Stimulated activated CD8-positive, alpha-beta memory T cell treated with anti-CD3 and anti-CD28 coated beads, Interleukin-7, amount 100 ng/mL, for 48 hours (primary cell): ENCODE data around the gene CLCN7.

Experiments used
- DNase-seq, 2 donors: peaks; one replicate each; pipeline ENCODE4 v3.0.0-alpha.2; 2020; ENCODE audit warnings: low read depth in 1 of 2; ENCODE audit errors: extremely low read depth in 1 of 2

The CLCN7 gene

GRCh38 chr16:1464894-1465566 is 9.8 kb downstream of the CLCN7 start:
- no peak for DNase-seq

GRCh38 chr16:1464196-1464893 is 10.5 kb downstream of the CLCN7 start:
- no peak for DNase-seq

- no peak for DNase-seq
These were observed 13.7 kb downstream of the CLCN7 start for GRCh38 chr16:1461146-1461545.

DNA sequence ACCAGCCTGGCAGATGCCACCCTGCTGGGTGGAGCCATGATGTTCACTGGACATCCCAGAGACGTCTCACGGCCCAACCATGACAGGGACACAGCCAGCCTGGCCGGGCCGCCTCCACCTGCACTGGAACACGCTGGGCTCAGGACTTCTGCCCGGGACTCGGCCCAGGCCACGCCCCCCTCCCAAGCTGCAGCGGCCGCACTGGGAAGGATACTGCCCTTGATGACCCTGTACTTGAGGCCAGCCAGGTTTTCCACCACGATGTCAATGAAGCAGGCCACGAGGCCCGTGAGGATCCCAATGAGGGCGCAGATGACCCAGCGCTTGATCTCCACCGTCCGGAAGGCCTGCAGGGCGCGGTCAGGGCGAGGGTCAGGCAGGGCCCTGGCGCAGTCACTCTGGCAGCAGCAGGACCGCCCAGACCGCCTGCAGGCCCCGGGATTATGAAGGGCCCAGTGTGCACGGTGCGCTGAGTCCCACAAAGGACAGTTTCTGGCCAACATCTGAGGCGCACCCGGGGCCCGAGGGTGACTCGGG is 14.2 kb downstream of the CLCN7 start:
- no peak for DNase-seq

DNA sequence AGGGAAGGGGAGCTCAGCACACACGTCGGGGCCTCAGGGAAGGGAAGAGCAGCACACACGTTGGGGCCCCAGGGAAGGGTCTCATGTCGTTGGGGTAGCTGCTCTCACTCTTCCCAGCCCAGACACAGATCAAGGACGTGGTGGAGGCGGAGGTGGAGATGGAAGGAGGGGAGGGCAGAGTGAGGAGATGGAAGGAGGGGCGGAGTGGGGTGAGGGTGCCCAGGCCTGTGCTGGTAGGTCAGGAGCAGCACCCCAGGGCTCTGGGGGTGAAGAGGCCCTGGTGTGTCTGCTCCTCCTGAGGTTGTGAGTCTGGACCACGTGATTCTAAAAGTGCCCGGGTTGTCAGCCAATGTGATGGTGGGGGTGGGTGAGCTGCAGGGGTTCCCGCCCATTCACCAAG is 14.9 kb downstream of the CLCN7 start:
- no peak for DNase-seq

DNA sequence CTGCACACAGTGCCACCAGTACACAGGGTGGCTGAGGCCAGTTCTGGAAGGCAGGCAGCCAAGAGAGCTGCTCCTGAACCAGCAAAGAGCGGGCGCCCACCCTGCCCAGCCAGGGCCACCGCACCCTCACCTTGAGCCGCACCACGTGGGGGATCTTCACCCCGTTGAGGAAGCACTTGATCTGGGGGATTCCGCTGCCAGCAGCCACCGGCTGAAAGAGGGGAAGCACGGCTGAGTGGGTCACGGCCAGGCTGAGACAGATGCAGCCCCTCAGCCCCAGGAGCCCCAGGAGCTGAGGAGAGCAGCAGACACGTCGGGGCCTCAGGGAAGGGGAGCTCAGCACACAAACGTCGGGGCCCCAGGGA is 15.9 kb downstream of the CLCN7 start:
- DNase-seq: no peak

DNA sequence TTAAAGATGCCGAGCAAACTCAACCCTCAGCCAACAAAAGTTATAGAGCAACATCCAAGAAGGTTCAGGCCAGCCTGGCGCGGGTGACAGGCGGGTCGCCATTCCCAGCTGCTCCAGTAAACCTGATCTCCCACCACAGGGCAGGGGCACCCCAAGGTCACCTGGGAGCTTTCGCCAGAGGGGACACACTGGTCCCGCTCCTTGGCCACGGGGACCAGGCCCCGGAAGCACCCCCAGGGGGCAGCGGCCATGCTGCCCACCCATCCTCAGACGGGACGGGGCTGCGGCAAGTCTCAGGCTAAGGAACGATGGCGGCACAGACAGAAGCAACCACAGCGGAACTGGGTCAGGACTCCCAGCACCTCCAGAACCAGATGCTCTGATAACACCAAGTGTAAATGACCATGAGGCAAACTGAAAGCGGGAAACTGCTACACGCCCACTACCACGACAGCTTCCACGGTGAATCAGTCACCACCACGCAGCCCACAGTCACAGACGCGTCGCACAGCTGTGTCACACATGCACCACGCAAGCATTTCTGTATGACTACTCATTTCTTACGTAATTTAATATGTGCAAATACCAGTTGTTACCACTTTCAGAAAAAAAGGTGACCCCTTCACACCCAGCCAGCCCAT is 16.4 kb downstream of the CLCN7 start:
- peak; percentile 30 to 47 for DNase-seq

DNA sequence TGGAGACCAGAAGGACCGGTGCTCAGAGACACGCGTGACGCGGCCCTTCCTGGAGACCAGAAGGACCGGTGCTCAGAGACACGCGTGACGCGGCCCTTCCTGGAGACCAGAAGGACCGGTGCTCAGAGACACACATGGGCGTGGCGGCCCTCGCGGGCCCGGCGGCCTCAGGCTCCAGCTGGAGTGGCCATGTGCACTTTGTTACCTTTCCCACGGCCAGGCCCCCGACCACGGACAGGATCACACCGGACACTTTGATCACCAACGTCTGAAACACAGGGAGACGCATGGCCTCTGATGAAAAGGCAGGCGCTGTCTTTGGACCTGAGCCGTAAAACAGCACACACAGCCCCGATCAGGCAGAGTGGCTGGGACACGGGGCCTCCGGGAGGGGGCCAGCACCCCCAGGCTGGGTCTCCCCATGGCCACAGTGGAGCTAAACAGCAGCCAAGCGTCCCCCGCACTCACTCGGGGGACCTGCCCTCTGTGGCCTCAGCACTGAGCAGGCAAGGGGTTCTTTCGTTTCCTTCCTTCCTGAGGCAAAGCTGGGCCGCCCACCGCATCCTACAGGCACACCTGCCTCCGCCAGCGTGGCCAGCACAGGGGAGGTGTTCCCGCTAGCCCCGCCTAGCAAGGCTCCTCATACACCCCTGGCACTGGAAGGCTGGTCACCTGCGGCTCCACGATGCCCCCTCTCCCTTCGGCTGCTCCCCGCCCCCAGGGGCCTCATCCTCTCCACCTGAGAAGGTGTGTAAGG is 17.2 kb downstream of the CLCN7 start:
- DNase-seq: no peak

DNA sequence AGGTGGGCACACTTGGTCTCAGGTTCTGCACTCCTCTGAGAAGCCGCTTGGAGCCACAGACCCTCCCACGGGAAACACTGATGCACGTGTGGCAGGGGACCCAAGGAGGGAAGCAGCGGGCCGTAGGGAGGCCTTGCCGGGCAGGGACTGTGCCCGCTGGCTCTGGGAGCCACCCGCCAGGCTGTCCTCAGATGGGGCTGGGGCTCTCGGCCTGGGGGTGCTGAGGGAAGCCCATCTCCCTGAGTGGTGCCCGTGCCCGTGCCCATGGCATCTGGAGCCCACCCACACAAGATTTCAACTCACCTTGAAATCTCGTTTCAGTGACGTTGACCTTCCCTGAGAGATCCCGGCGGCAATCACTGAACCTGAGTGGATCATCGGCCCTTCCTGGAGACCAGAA is 17.9 kb downstream of the CLCN7 start:
- DNase-seq: no peak

DNA sequence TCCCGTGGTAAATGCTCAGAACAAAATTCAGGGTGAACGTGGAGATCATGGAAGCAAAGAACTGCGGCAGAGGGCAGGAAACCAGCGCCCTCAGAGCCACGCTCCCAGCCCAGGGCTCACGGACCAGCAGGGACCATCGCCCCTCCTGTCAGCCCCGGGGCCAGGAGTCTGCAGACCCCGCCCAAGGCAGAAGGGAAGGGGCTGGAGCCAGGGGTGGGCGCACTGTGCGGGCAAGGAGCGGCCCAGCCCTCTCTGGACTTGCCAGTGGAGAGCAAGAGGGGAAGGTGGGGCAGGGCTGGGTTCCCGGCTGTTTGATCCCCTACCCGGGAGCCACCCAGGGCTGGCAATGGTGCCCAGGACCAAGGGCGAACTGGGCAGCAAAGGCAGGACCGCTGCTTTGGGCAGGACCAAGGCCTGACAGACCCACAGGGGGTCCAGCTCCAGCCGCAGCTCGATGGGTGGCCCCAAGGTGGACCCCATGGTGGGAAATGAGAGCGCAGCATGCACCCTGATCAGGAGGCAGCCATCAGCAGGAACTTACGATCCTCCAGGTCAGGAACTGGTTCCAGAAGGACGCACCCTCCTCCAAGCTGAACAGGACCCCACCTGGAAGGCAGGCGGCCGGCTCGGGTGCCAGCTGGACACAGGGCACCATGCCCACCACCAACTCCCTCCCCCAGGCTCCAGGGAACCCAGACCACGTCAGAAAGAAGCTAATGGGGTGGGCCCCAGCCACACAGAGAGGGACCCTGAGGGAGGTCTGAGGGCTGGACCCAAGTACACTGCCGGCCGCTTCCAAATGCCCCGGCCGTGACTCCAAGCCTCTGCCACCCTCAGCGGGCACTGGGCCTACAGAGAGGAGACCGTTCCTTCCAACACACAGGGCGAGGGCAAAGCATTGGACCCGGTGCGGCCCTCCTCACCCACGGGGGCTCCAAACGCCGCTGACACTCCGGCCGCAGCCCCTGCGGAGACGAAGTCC is 19.3 kb downstream of the CLCN7 start:
- DNase-seq: no peak

DNA sequence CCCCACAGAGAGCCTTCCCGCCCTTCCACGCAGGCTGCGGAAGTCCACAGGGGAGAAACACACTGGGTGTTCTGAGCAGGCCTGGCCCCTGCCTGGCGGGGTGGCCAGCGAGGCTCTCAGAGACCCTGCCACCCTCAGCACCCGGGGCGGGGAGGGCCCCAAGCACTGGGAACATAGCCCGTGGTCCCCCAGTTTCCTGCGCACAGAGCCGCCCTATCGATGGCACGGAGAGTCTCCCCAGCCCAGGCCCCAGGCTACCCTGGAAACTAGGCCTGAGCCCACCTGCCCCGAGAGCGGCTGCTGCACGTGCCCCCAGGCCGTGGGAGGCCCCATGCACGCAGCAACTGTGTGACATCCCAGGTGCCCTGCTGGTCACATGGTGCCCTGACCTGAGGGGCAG is 20.3 kb downstream of the CLCN7 start:
- no peak for DNase-seq

DNA sequence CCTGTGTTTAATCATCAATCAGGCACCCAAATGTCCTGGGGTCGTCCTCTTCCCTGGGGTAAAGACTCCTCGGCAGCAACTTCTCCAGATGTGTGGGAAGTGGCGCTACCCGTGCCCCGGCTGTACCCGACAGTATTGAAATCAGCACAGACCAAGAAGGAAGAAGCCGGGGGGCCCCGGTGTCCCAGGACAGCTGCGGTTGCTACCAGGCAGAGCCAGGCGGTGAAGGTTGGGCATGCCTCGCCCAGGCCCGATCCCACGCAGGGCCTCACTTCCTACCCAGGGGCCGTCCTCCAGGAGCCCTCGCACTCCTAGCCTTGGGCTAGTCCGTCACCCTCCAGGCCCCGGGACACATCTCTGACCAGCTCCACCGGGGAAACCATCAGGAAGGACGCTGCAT is 21.5 kb downstream of the CLCN7 start:
- no peak for DNase-seq

DNA sequence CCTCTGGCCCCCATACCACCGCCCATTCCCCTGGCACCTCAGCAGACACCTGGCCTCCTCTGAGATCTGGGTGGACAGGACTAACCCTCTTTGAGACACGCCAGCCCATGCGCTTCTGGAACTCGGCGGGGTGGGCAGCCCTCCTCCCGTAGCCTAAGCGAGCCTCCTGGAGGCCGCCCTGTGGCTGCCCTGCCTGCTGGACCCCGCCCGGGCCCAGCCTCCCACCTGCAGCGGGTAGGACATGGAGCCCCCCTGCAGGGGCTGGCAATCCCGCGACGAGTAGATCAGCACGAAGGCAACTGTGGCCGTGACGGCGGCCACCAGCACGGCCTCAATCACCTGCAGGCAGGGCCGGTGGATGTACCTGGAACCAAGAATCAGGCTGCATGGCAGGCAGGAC is 22.3 kb downstream of the CLCN7 start:
- no peak for DNase-seq

- no peak for DNase-seq
These were observed 23.0 kb downstream of the CLCN7 start for GRCh38 chr16:1451702-1452392.

DNA sequence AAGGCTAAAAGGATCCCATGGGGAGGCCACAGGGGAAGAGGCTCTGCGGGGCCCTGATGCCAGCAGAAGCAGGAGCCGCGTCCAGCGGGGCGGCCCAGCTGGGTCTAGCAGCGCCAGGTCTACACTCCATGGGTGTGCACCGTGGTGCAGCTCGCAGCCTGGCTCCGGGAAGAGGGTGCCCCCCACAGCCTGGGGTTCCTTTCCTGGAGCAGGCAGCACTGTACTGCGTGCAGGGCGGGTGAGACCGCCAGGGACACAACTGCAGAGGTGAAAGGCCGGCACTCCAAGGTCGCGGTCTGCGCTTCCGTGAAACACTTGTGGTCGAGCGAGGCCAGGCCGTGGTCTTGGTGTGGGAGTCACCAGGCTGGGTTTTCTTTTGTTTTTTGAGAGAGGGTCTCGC is 24.0 kb downstream of the CLCN7 start:
- DNase-seq: no peak

DNA sequence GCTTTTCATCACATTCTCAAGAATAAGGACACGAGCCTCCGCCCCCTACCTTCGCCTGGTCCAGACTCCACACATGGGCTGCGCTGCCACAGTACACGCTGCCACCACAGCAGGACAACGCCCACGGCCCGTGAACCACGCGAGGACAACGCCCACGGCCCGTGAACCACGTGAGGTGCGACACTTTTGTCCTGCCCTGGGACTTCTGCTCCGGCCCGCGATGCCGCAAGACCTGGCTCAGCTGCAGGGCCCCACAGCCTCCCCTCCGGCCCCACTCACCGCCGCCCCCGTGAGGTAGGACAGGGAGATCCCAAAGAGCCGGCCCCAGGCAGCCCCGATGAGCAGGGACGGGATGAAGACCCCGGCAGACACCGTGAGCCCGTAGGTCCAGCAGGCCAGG is 24.6 kb downstream of the CLCN7 start:
- DNase-seq: no peak

DNA sequence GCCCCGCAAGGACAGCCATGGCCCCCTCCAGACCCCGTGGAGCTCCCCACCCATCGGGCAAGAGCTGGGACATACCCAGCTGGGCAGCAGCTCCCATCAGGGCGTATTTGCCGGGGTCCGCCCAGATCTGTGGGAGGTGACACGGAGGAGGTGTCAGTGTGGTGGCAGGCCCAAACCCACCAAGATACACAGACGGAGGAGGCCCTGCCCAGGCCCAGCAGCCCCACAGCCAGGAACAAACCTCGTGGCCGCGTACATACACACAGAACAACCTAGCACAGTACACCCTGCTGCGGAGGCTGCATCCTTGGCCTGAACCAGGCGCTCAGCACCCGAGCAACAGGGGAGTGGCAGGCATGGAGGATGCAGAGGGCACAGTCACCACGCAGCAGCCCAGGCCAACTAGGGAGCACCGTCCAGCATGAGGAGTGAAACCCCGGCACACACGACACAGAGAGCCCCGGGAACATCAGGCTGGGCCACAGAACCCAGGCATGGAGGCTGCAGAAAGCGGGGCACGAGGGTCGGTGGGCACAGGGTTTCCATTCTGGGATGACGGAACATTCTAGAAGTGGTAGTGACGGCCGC is 25.5 kb downstream of the CLCN7 start:
- DNase-seq: no peak

- DNase-seq: no peak
These were observed 26.2 kb downstream of the CLCN7 start for GRCh38 chr16:1448536-1449116.

DNA sequence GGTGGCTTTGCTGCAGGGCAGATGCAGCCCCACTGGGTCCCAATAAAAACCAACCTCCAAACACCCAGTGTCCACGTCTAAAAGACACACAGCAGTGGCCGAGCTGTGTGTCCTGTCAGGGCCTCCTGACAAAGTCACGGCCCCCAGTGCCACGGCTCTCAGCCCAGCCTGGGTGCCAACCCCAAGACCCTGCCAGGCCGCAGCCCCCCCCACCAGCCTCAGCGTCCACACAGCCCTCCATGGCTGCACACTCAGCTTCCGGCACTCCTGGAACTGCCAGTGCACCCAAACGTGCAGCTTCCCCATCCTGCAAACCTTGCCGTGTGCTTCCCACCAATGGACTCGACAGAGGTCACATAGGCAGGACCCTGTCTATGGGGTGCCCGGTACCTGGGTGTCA is 26.9 kb downstream of the CLCN7 start:
- no peak for DNase-seq
